HG03575 (cell line): ENCODE measurements around the gene TMEM176A.
"Not testable (repeated sequence)": the region's sequence is repeated elsewhere in the genome, so short reads cannot be mapped to it uniquely, and the experiment has no call there.

ENCODE experiments used
- ATAC-seq: cut with Tn5 transposase; IDR thresholded peaks from one replicate; pipeline ENCODE4 v1.9.1; 2021; ENCODE audit not compliant: unreplicated experiment, insufficient number of reproducible peaks, low FRiP score; ENCODE audit errors: extremely low read depth

TMEM176A gene, protein sequence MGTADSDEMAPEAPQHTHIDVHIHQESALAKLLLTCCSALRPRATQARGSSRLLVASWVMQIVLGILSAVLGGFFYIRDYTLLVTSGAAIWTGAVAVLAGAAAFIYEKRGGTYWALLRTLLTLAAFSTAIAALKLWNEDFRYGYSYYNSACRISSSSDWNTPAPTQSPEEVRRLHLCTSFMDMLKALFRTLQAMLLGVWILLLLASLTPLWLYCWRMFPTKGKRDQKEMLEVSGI

DNA sequence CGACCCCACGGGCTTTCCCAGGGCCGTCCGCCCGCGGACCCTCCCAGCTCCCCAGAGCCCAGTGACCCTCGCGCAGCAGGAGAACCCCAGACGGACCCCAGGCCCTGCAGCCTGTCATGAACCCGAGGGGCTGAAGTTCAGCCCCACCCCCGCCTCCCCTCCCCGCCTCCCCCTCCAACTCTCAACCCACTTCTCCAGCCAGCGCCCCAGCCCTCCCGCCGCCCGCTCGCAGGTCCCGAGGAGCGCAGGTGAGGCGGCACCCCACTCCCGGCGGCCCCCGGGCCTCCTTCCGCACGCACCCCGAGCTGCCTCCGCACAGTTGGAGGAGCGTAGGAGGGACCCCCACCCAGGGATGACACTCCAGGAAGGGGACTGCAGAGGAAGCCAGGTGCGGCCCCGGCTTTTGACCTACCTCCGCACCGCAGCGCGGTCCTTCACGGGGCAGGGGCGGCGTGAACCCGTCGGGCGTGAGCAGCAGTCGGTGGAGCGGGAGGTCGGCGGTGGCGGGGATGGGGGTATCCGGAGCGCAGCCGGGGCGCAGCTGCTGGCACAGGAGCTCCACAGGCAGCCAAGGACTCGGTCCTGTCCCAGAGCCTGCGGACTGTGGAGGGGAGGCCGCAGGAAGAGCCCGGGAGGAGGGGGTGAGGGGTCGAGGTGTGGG is at the start of gene TMEM176A:
TMEM176A (plus strand) TSS at position 189 of the 661 bp plus-strand sequence. CDS start 782 bp downstream, outside the sequence.
- ATAC-seq: no peak

DNA sequence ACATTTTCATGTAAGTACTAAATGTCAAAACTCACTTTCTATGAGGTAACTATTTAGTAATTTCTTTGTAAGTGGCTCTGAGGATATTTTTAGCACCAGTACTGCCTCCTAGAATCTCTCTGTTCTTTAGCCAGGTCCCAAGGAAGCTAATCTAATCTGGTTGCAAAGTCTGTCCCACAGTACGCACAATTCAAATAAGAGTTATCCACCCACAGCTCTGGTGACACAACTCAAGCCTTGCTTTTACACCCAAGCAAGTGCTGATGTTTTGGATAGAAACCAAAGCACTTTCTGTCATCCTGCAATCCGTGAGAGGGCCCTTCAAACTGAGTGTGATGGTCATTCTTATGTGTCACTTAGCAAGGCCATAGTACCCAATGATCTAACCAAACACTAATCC is 48.9 kb upstream of the TMEM176A start:
- no peak for ATAC-seq

DNA sequence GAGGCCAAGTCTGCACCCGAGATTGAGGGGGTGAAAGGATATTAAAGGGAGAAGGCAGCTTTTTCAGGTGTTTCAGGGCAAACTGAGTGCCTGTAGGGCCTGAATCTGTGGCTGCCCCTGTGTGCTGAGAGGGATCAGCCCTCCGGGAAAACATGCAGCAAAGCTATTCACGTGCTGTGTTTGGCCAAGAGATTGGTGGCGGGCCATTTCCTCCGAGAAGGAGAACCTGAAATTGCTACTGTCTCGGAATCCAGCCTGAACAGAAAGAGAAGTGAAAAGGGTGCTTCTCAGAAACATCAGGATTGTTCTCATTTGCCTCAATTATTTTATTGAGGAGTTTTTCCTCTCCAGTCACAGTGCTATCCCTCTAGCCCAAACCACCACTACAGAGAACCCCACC is 47.3 kb upstream of the TMEM176A start:
- ATAC-seq: no peak

DNA sequence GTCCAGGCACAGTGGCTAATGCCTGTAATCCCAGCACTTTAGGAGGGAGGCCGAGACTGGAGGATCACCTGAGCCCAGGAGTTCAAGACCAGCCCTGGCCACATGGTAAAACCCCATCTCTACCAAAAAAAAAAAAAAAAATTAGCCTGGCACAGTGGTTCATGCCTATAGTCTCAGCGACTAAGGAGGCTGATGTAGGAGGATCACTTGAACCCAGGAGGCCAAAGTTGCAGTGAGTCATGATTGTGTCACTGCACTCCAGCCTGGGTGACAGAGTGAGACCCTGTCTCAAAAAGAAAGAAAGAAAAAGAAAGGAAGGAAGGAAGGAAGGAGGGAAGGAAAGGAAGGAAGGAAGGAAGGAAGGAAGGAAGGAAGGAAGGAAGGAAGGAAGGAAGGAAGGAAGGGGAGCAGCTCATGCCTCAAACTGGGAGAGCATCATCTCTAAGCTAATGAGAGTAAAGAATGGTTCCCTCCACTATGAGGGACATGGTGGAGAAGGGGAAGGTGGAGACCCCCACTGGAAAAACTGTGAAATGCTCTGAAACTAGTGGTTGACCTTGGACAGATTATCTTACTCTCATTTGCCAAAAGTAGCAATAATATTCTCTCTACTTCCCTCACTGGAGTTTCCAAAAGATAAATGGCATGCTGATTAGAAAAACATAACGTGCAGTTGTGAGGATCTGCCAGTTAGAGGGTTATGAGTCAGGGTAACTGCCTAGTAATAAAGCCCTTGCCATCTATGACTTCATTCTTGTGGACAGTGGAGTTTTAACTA is 46.6 kb upstream of the TMEM176A start:
- no peak for ATAC-seq

DNA sequence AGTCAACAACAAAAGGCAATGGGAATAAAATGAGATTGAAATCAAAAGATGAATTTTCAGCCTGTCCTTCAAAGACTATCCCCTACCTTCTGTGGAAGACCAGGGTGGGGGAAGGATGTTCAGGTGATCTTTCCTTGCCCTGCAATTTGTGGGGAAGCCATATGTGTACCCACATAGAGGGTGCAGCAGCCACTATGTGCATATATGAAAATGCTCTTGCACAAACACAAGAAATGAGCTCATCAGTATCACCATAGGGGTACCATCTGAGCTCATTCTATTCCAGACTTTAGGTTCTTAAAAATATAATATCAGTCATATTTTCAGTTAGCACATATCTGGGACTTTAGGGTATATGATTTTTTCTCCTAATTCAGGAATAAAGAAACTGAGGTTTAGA is 45.6 kb upstream of the TMEM176A start:
- ATAC-seq: no peak

DNA sequence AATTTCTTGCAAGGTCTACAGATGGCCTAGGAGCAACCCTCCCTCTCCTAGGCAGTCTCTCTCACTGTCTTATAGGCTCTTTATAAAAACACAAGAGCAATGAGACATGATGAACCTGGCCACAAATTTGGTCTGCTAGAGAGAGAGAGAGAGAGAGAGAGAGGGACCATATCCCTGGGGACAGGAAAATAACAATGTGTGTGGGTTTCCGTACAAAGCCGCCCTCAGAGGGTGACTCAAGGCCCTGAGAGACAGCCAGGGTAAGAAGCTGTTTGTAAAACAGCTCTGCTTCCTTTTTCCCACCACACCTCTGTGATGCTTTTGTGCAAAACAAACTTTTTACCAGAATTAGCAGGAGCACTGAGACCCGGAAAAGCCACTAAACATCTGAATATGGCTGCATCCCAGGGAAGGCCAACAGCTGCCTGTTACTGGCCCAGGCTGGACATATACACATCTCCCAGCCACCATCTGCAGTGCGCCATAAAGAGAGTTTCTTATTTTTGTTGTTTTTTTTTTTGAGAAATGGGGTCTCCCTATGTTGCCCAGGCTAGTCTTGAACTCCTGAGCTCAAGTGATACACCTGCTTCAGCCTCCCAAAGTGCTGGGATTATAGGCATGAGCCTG is 45.0 kb upstream of the TMEM176A start:
- no peak for ATAC-seq

DNA sequence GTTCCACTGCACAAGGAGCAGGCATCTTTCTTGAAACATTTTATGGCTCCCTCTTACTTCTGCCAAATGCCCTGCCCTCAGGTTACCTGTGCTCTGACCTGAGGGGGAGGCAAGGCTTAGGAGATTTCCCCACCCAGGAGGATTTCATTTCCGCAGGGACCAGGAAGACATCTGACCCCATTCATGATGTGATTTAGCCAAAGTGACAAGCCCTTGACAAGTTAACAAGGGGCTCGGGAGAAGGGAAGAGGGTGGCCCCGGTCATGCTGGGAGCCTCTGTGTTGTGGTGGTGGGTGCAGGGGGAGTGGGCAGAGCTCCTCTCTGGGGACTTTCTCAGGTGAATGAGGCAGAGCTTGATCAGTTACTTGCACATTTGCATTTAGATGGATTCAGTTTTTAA is 44.4 kb upstream of the TMEM176A start:
- ATAC-seq: no peak

DNA sequence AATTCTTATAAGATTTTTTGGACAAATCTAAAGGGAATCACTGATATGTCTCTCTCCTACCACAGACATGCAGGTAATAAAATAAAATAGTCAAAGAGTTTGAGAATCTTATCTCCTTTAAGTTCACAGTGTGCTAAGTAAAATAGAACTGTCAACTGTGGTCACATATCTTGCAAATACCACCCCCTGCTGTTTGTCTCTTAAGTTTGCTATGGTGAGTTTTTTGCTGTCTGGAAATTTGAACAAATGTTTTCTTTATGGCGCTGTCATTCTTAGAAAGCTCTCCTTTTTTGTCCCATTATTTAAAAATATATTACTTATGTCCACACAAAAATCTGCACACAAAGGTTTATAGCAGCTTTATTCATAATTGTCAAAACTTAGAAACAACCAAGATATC is 43.7 kb upstream of the TMEM176A start:
- no peak for ATAC-seq

DNA sequence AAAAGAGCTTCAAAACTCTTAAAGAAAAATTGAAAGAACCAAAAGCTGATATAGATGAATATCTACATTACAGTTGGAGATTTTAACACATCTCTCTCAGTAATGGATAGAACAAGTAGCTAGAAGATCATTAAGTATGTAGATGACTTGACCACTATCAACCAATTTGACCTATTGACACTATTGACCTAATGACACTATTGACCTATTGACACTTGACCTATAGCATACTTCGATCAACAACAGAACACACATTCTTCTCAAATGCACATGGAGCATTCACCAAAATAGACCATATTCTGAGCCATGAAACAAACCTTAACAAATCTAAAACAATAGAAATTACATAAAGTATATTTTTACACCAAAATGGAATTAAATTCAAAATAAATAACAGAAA is 41.1 kb upstream of the TMEM176A start:
- no peak for ATAC-seq

DNA sequence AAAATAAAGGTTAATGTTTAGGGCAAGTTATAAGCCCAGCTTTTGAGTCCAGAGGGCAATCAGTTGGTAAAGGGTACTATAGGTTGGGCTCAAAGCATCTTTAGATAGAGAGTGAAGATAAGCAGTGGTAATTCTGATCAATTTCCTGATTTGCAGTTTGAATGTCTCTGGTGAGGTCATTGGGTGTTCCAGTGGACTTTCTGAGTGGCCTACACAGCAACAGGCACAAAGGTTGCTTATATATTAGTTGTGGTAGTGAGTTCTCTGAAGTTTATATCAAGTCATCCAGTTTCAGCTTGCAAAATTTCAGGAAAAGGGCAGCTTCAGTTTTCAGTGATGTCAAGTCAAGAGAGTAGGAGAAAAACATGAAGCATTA is 34.2 kb upstream of the TMEM176A start:
- no peak for ATAC-seq

DNA sequence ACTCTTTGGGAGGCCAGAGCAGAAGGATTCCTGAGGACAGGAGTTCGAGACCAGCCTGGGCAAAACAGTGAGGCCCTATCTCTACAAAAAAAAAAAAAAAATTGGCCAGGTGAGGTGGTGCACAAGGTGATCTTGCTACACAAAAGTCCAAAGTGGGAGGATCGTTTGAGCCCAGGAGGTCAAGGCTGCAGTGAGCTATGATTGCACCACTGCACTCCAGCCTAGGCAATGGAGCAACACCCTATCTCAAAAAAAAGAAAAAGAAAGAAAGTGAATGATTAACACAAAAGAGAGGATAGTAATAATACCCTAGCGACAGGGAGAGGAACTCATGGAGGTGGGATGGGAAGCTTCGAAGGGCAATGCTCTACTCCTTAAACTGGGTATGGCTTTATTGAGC is 30.8 kb upstream of the TMEM176A start:
- ATAC-seq: no peak

DNA sequence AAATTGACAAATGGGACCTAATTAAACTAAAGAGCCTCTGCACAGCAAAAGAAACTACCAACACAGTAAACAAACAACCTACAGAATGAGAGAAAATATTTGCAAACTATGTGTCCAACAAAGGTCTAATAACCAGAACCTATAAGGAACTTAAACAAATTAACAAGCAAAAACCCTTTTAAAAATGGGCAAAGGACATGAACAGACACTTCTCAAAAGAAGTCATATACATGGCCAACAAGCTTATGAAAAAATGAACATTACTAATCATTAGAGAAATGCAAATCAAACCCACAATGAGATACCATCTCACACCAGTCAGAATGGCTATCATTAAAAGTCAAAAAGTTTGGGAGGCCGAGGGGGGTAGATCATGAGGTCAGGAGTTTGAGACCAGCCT is 26.4 kb upstream of the TMEM176A start:
- ATAC-seq: not testable (repeated sequence)

DNA sequence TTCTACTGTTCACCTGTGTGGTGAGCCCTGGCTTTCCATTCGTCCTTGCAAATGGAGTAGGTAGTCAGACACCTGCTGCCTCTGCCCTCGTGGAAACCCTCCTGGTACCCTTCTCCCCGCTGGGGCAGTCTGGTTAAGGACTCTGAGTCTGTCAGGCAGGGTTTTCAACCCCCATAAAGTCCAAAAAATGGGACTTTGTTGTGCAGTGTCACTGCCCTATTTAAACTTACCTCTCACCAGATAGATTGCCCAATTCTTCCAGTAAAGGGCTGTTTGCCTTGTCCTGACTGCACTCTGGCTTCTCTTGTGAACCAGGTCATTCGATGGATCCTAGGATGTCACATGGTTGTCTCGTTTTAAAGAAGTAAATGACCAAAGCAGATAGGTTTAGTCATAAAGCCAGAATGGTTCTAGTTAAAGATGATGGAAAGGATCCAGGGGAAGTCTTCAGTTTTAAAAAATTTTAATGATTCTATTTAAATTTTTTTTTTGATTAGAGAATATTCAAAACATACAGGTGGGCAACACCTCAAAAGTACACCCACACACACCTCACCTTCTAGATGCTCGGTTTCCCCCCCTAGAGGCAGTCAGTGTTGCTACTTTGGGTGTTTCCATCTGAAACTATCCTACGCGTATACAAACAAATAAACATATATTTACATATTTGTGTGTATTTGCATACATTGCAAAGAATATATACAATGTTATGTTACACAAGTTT is 22.4 kb upstream of the TMEM176A start:
- ATAC-seq: no peak

DNA sequence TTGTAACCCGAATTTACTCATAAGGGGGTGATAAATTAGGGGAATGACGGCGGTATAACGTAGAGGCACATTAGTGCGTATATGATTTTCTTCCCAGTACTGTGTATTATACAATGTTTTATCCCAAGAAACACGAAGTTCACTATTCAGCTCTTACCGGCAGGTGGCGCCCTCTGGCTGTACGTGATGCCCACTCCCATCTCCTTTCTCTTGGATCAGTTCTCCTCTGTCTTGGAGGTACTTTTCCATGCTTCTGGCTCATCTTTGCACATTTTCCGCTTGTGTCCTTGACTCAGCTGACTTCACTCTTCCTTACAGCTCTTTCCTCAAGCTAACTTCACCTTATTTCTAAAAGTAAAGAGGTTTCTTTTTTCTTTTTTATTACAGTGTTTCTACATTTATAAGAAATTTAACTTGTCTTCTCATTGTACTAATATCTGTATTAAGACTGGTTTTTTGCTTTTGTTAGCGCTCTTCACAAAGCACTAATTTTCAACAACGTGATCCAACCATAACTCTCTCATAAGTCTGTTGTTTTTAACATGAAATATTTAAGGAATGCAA is 21.7 kb upstream of the TMEM176A start:
- no peak for ATAC-seq

DNA sequence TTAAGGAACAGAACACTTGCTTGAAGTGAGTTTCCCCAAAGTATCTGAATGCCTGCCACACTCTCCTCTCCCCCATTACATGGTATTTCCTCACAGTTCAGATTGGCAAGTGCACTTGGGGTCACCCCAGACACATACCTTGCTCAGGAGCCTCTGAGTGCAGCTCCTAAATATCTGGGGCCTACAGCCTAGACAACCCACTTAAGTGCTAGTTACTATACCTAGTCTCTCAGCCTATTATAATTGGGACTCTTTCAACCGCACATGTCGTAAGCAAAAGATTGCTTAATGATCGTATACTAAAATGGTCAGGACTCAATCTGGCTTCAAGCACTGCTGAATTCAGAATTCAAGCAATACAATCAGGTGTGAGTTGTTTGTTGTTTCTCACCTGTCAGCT is 20.3 kb upstream of the TMEM176A start:
- ATAC-seq: no peak

DNA sequence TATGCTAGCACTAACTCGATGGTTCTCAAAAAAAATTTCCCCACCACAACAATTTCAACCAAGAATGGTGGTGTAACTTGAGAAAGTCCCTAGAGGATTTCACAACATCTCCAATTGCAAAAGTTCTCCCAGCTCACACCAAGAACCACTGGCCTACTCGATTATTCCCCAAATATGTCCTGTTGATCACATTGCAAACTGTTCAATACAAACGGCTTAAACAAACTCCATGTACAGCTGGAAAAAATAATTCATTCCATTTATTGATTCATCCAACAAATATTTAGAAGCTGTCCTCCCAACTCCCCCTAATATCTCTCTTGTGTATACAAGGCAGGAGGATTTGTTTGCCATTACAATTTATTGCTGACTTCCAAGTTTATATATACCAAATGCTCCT is 19.5 kb upstream of the TMEM176A start:
- no peak for ATAC-seq

DNA sequence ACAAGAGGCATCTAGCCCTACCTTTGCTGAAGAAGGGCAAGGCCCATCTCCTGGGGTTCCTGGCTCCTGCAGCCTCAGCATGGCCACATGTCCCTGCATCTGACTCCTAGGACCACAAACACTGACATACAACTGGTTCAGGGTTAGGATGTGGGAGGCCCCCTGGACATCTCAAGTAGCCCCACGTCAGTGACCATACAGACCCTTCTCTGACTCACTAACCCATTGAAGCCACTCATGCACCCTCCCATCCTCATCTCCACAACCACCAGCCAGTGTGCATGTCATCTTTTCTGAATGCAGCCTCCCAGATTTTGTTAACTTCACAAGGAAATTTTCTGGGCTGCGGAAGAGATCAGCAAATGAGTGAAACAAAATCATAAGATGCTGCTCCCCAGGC is 18.6 kb upstream of the TMEM176A start:
- ATAC-seq: no peak

DNA sequence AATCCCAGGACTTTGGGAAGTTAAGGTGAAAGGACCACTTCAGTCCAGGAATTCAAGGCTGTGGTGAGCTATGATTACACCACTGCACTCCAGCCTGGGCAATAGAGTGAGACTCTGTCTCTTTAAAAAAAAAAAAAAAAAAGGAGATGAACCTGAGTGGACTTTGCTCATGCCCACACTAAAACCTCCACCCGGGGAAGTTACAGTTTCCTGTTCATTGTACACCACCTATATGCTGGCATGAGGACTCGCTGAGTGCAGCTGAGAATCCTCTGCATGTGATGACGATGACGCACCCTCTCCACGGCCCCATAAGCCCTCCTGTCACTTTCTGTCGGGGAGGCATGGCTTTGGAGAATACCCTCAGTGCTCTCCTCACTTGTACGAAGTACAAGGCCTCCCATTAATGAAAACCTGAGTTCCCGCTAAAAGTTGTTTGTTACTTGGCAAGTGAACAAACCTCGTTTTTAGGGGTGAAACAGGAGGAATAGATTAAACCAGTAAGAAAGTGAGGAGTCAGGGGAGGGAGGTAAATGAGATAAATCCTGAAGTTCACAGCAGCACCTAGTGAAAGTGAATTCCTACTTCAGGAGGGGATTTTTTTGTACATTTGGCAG is 16.3 kb upstream of the TMEM176A start:
- ATAC-seq: no peak

DNA sequence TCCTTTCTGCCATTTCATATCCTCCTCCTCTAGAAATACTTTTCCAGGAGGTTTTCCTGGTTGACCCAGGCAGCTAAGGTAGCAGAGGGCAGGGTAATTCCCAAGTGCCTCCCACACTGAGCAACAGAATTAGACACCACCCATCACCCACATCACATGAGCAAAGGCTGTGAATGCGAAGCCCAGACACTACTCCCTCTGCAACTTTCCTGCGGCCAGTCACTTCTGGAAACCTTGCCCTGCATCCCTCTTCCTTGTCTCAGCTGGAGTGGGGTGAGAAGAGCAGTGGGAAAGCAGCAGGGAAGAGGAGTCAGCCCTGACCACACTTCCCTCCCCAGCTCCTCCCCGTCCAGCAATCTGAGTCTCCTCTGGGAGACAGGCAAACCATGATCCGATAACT is 15.6 kb upstream of the TMEM176A start:
- no peak for ATAC-seq
